GM11168 (cell line): ENCODE results near the gene ATL1.

Experiments
- in situ Hi-C: fragments of 300-500 bp; cut with MboI; formaldehyde crosslinking; loops from one replicate; pipeline ENCODE4 v1.12.0; 2022; ENCODE audit warnings: low sequenced_read_pairs; ENCODE audit not compliant: unreplicated experiment

Gene ATL1

GRCh38 chr14:50594577-50595316 is 34.8 kb downstream of the ATL1 start:
- in situ Hi-C loops, result loop anchor here (25.0 kb wide), 1 partner anchor 268 kb away; the partner anchor contains the start of gene ABHD12B

- in situ Hi-C loops, result loop anchor here (25.0 kb wide), 1 partner anchor 264 kb away; the partner anchor contains the start of gene ABHD12B
These were observed 38.8 kb downstream of the ATL1 start for GRCh38 chr14:50598765-50599164.

- in situ Hi-C loops, result loop anchor here (25.0 kb wide), 1 partner anchor 262 kb away; the partner anchor contains the start of gene ABHD12B
These were observed 39.9 kb downstream of the ATL1 start for GRCh38 chr14:50599700-50600444.

GRCh38 chr14:50600849-50601248 is 40.9 kb downstream of the ATL1 start:
- in situ Hi-C loops, result no loop called here

- in situ Hi-C loops, result no loop called here
These were observed 41.4 kb downstream of the ATL1 start for GRCh38 chr14:50601394-50601793.

GRCh38 chr14:50602035-50602434 is 42.1 kb downstream of the ATL1 start:
- in situ Hi-C loops, result no loop called here

GRCh38 chr14:50603565-50603964 is 43.6 kb downstream of the ATL1 start:
- in situ Hi-C loops, result no loop called here

- in situ Hi-C loops, result no loop called here
These were observed 45.8 kb downstream of the ATL1 start for GRCh38 chr14:50605766-50606165.

- in situ Hi-C loops, result no loop called here
These were observed 46.5 kb downstream of the ATL1 start for GRCh38 chr14:50606468-50606867.

GRCh38 chr14:50607181-50607580 is 47.2 kb downstream of the ATL1 start:
- in situ Hi-C loops, result no loop called here

GRCh38 chr14:50607761-50608160 is 47.8 kb downstream of the ATL1 start:
- in situ Hi-C loops, result no loop called here

GRCh38 chr14:50608302-50608851 is 48.4 kb downstream of the ATL1 start:
- in situ Hi-C loops, result no loop called here

GRCh38 chr14:50610465-50610864 is 50.5 kb downstream of the ATL1 start:
- in situ Hi-C loops, result no loop called here

- in situ Hi-C loops, result no loop called here
These were observed 52.9 kb downstream of the ATL1 start for GRCh38 chr14:50612806-50613205.

- in situ Hi-C loops, result no loop called here
These were observed 55.1 kb downstream of the ATL1 start for GRCh38 chr14:50615056-50615455.

GRCh38 chr14:50615552-50615951 is 55.6 kb downstream of the ATL1 start:
- in situ Hi-C loops, result no loop called here

- in situ Hi-C loops, result no loop called here
These were observed 56.3 kb downstream of the ATL1 start for GRCh38 chr14:50616275-50616674.

GRCh38 chr14:50619569-50620141 is 59.7 kb downstream of the ATL1 start:
- in situ Hi-C loops, result loop anchor here (10.0 kb wide), 1 partner anchor 95 kb away; no protein-coding TSS in a partner anchor

GRCh38 chr14:50620341-50620740 is 60.4 kb downstream of the ATL1 start:
- in situ Hi-C loops, result loop anchor here (10.0 kb wide), 1 partner anchor 94 kb away; no protein-coding TSS in a partner anchor

GRCh38 chr14:50622978-50623377 is 63.0 kb downstream of the ATL1 start:
- in situ Hi-C loops, result loop anchor here (10.0 kb wide), 1 partner anchor 92 kb away; no protein-coding TSS in a partner anchor
